Suppressor macrophage treated with lipopolysaccharide for 4 hours (primary cell): ENCODE measurements around the gene CSNK1G3.

Source experiments
- DNase-seq: peaks from one replicate; pipeline ENCODE4 v3.0.0-alpha.2; 2020

The CSNK1G3 gene

DNA sequence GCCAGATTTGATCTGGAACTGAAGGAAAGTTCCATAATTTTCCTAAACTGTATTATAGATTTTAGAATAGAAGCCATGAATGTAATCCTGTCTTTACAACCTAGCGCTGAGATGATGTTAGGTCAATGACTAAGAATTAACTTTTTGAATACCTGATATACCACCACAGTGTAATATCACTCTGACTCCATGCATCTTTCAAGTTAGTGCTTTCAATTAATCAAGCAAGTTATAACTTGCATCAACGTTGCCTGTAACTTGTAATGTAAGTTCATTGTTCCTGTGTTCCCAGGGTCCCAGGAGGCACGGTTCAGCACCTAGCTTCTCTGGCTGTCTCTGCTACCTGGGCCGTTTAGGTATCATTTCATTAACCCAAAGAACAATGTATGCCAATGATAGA, 139.3 kb downstream of the CSNK1G3 start:
- no peak for DNase-seq

DNA sequence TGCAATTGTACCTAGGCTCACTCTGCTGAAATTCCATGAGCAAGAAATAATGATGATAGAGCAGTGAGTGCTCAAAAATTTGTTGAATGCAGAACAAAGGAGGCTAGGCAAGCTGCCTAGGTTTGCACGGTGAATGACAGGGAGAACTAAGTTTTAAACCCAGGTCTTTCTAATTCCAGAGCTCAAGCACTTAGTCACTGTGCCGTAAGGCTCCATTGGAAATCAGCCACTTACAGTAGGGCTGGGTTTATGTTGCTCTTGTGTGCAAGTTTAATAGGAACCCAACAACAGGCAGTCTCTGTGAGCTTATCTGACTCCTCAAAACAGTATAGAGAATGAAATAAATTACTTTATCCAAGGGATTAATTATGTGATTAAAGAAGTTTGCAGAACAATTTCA, 147.0 kb downstream of the CSNK1G3 start:
- no peak for DNase-seq

DNA sequence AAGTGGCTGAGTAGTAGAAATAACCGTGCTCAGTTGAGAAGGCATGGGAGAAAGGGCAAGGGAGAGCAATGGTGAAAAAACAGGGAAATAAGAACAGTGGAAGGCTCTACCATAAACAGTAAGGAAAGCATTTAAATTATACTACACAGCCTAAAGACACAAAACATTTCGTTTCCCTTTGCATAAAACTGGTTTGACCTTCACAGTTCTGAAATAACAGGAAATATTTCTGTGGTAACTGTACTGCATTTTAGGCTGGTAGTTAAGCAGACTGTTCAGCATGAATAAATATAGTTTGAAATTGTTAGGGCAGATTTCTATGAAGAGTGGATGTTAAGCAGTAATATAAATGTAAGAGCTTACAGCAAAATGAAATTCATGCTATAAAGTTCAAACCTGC, 147.5 kb downstream of the CSNK1G3 start:
- no peak for DNase-seq

DNA sequence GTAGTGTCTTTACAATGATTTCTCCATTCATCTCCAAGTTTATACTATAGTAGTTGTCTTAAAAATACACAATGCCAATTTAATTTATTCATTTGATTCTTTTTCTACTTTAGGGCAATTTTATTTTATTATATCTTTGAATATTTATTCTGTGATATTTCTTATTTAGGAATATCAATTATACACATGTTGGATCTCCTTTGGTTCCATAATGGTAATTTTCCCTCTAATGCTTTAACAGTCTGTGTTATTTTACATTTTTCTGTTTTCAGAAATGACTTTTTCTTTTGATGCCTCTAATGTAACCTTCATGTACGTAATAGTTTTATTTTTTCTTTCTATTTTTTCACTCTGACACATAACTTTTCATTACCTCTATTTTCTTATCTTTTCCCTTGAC, 153.0 kb downstream of the CSNK1G3 start:
- DNase-seq = no peak

DNA sequence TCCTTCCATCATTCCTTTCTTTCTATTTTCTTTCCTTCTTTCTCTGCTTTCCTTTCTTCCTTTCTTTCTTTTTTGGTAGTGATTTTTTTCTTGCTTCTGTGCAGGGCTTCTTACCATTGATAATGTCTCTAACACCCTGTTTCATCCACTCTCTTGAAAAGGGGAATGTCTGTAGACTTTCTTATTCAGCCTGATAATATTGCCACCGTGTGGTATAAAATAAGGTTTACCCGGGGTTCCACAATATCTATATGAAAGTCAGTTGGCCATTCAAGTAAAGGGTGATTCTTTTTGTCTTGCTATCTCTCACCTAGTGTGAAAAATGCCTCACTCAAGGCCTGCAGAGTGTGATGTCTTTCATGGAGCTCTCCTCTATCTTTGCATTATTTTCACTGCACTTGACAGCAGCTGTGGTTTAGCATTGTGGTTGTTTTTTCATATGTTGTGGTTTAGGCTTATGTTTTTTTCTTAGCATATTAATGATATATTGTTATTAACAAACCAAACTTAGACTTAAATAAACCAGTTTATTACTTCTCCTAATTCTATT, 153.9 kb downstream of the CSNK1G3 start:
- DNase-seq = no peak
